Uterus (tissue), 4 donors: ENCODE measurements around the gene DAP. TPM values are rescaled to one million over a fixed set of nuclear protein-coding genes. Genes with fewer than 3 reads are reported as not detected.

Experiments used
- DNase-seq, 2 donors: peaks; one replicate each; pipeline ENCODE4 v3.0.0-alpha.2; 2019 to 2020
- H3K27ac ChIP-seq, 2 donors: fragments of 200-600 bp; sonication (generic); 1 replicate in 1 of 2; 2 replicates in 1 of 2; pipeline ENCODE4 v1.5.1; 2016 to 2018
- H3K27me3 ChIP-seq, 2 donors: fragments of 200-600 bp; sonication (generic); one replicate each; pipeline ENCODE4 v1.5.1; 2018 to 2019; ENCODE audit warnings: control low read depth in 1 of 2
- H3K36me3 ChIP-seq, 2 donors: fragments of 200-600 bp; sonication (generic); one replicate each; pipeline ENCODE4 v1.5.1; 2019; ENCODE audit warnings: control low read depth in 1 of 2
- H3K4me1 ChIP-seq, 2 donors: fragments of 200-600 bp; sonication (generic); one replicate each; pipeline ENCODE4 v1.5.1; 2018 to 2019; ENCODE audit warnings: control low read depth in 1 of 2
- H3K4me3 ChIP-seq, 2 donors: fragments of 200-600 bp; sonication (generic); 1 replicate in 1 of 2; 2 replicates in 1 of 2; pipeline ENCODE4 v1.5.1; 2018 to 2019; ENCODE audit warnings: mild to moderate bottlenecking in 1 of 2
- H3K9me3 ChIP-seq, 2 donors: fragments of 200-600 bp; sonication (generic); one replicate each; pipeline ENCODE4 v1.5.1; 2019; ENCODE audit warnings: control low read depth in 1 of 2
- POLR2A ChIP-seq, 2 donors: fragments of 450-650 bp; IDR thresholded peaks; one replicate each; pipeline ENCODE4 v1.6.1; 2016; ENCODE audit warnings: antibody characterized with exemption in 2 of 2, mild to moderate bottlenecking in 1 of 2, moderate library complexity in 1 of 2
- intact Hi-C: fragments of 100-400 bp; cut with DNase I; formaldehyde crosslinking; loops from one replicate; pipeline ENCODE4 v1.15.1; 2023; ENCODE audit warnings: low total_unique reads
- total RNA-seq, 4 donors: library from RNA; depleted of rRNA in 3 of 4; stranded (reverse); fragments of >200 nt in 3 of 4; gene quantifications; one replicate each; pipeline versions ENCODE4 v1.1.0 to v1.2.4, GENCODE V29; 2014 to 2023
- TF ChIP-seq, protein P1 (sequence below), 4 experiments: fragments of 200-600 bp in 2 of 4; fragments of 450-650 bp in 2 of 4; sonication (generic) in 2 of 4; IDR thresholded peaks; one replicate each; pipeline ENCODE4 v1.5.1; 2016 to 2019; ENCODE audit warnings: antibody characterized with exemption in 4 of 4, mild to moderate bottlenecking in 2 of 4, moderate library complexity in 1 of 4
- donor health status: DM: yes; HTN: yes; CAD: no.

The DAP gene
- total RNA-seq, 4 donors from 2014 or later: 38.2 to 83.9 (median 50.0) TPM

DNA sequence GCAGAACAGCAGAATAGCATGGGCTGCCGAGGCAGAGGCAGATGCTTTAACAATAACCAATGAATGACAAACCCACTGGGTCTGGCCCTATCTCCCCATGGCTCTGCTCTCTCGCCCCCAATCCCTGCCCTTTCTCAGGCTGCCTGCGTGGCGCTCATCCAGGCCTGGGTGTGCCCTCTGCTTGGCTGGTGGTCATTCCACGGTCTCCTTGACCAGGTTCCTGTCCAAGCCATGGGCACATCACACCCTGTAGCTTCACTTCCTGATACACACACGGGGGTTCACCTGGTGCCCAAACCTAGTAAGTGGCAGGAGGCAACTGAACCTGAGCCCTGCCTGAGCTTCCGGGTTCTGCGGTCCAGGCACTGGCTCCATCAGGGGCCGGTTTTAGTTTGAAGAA lies 87.6 kb downstream of the DAP start:
- DNase-seq: no peak
- H3K4me3 ChIP-seq: no peak overlapping the region
- H3K4me1 ChIP-seq: no peaks in the 10 kb centered on the region
- TF ChIP-seq, protein P1, sequence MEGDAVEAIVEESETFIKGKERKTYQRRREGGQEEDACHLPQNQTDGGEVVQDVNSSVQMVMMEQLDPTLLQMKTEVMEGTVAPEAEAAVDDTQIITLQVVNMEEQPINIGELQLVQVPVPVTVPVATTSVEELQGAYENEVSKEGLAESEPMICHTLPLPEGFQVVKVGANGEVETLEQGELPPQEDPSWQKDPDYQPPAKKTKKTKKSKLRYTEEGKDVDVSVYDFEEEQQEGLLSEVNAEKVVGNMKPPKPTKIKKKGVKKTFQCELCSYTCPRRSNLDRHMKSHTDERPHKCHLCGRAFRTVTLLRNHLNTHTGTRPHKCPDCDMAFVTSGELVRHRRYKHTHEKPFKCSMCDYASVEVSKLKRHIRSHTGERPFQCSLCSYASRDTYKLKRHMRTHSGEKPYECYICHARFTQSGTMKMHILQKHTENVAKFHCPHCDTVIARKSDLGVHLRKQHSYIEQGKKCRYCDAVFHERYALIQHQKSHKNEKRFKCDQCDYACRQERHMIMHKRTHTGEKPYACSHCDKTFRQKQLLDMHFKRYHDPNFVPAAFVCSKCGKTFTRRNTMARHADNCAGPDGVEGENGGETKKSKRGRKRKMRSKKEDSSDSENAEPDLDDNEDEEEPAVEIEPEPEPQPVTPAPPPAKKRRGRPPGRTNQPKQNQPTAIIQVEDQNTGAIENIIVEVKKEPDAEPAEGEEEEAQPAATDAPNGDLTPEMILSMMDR (IDR thresholded peaks at IDR 0.05): no peak
- no peak for TF ChIP-seq POLR2A (IDR thresholded peaks at IDR 0.05)
- no peak overlapping the region for H3K27ac ChIP-seq
- intact Hi-C loops: no loop called here
- no peaks in the 10 kb centered on the region for H3K36me3 ChIP-seq
- no peaks in the 10 kb centered on the region for H3K27me3 ChIP-seq
- no peaks in the 10 kb centered on the region for H3K9me3 ChIP-seq

DNA sequence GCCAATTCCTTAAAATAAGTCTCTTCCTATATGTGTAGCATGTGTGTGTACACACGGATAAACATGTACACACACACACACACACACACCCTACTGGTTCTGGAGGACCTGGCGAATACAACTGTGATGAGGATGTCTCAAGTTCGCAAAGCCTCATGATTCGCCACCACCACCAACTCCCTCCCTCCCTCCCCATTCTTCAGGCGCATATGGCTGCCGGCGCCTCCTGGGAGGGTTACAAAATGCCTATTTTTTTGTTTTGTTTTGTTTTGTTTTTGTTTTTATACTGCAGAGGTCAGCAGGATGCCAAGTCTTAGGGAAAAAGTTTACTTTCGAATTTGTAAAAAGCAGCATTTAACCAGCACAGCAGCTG lies 88.0 kb downstream of the DAP start:
- H3K4me1 ChIP-seq: no peaks in the 10 kb centered on the region
- intact Hi-C loops: no loop called here
- H3K9me3 ChIP-seq: no peaks in the 10 kb centered on the region
- H3K4me3 ChIP-seq: no peak overlapping the region
- H3K27ac ChIP-seq: no peak overlapping the region
- no peaks in the 10 kb centered on the region for H3K27me3 ChIP-seq
- H3K36me3 ChIP-seq: no peaks in the 10 kb centered on the region
- TF ChIP-seq, protein P1 (IDR thresholded peaks at IDR 0.05): no peak
- no peak for TF ChIP-seq POLR2A (IDR thresholded peaks at IDR 0.05)
- no peak for DNase-seq

DNA sequence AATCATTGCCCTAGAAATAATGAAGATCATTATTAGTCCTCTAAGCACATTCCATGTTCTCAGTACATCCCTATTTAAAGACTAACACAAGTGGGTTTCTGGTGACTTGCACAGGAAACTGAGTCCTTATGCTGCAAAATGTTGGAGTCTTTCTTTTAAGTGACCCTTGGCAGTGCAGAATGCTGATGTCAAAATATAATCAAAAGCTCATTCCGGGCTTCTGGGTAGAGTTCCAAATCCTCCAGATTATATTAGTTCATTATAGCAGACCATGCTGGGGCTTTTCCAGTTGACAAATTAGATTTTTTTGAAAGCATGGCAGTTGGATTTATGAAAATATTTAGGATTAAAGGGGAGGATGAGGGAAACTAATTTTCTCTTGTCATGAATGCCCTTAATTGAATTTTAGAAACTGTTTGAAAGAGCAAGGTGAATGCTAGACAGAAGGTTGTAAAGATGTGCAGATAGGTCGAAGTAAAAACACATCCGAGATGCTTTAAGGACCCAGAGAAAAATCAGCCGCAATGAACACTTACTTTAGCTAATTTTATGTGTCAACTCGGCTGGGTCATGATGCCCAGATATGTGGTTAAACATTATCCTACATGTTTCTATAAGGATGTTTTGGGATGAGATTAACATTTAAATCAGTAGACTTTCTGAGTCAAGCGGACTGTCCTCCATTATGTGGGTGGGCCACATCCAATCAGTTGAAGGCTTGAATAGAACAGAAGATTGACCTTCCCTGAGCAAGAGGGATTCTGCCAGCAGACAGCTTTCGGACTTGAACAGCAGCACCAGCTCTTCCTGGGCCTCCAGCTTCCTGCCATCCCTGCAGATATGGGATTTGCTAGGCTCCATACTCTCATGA lies 88.7 kb downstream of the DAP start:
- H3K4me1 ChIP-seq: no peaks in the 10 kb centered on the region
- TF ChIP-seq, protein P1 (IDR thresholded peaks at IDR 0.05): no peak
- no peak for TF ChIP-seq POLR2A (IDR thresholded peaks at IDR 0.05)

DNA sequence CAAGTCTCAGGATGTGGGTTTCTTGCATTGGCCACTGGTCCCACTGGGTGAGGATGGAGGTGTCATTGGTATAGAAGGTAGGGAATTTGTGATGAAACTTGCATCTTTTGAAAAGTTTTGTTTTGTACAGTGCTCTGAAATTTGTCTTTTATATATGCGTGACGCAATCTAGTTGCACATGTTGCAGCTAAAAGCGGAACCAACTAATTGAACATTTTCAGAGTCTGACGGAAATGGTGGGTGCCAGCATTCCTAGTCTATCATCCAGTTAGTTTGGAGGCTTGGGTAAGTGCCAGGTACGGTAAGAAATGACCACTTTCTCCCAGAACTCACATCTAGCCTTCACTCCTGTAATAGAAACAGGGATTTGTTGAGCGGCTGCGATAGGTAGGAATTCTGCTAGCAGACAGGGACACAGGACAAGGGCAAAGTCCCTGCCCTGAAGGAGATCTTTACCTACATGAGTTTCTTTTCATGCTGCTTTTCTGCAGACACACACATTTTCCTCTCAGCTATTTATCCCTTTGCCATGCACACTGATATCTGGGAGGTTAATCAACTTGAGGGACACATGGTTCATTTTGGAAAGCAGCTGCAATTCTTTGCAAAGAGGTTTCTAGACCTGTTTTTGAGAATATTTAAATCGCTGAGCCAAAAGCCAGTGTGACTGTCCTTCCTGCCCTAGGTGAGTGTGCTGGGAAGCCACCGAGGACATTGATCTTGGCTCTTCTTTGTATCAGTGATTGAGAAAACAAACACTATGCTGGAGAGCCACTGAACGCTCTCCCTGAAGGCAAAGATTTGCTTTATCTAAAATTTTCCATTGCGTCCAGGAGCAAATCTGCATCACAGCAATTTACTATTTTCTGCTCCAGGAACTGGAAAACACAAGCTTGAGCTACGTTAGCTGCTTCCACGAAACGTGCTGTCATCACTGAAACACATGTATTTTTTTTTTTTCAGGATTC lies 89.7 kb downstream of the DAP start:
- Histone ChIP-seq H3K4me3 (no peak overlapping the region), H3K36me3 (no peaks in the 10 kb centered on the region), H3K27ac (no peak overlapping the region), H3K9me3 (no peaks in the 10 kb centered on the region), H3K4me1 (no peaks in the 10 kb centered on the region), H3K27me3 (no peaks in the 10 kb centered on the region)
- TF ChIP-seq, protein P1 (IDR thresholded peaks at IDR 0.05): no peak
- no peak for TF ChIP-seq POLR2A (IDR thresholded peaks at IDR 0.05)
- no peak for DNase-seq
- intact Hi-C loops: no loop called here

More for the DNA sequence above, 88.7 kb downstream of the DAP start:
- no peak for DNase-seq
- intact Hi-C loops: no loop called here
- Histone ChIP-seq H3K9me3 (no peaks in the 10 kb centered on the region), H3K4me3 (no peak overlapping the region), H3K36me3 (no peaks in the 10 kb centered on the region), H3K27me3 (no peaks in the 10 kb centered on the region), H3K27ac (no peak overlapping the region)
